HepG2 (cell line): ENCODE data around the gene RBM26. TPM values are rescaled to one million over a fixed set of nuclear protein-coding genes. Genes with fewer than 3 reads are reported as not detected.

Experiments
- ADNP ChIP-seq: sonication (generic); formaldehyde crosslinking; IDR thresholded peaks from 2 replicates; pipeline ENCODE4 v1.4.0; 2020; ENCODE audit warnings: missing genetic modification reagents
- ARNTL ChIP-seq: sonication (generic); formaldehyde crosslinking; IDR thresholded peaks from 2 replicates; pipeline ENCODE4 v1.4.0; 2020; ENCODE audit warnings: mild to moderate bottlenecking, missing genetic modification reagents
- CERS6 ChIP-seq: sonication (generic); formaldehyde crosslinking; IDR thresholded peaks from 2 replicates; pipeline ENCODE4 v1.5.0; 2020; ENCODE audit warnings: missing genetic modification reagents
- GLMP ChIP-seq: sonication (generic); formaldehyde crosslinking; IDR thresholded peaks from 2 replicates; pipeline ENCODE4 v1.9.0; 2021; ENCODE audit warnings: missing genetic modification reagents, mild to moderate bottlenecking, borderline replicate concordance
- MTF1 ChIP-seq: sonication (generic); formaldehyde crosslinking; IDR thresholded peaks from 2 replicates; pipeline ENCODE4 v1.5.0; 2020; ENCODE audit warnings: missing genetic modification reagents
- NFE2 ChIP-seq: sonication (generic); formaldehyde crosslinking; IDR thresholded peaks from 2 replicates; pipeline ENCODE4 v1.4.0; 2020; ENCODE audit warnings: missing genetic modification reagents
- NKX3-1 ChIP-seq: sonication (generic); formaldehyde crosslinking; IDR thresholded peaks from 2 replicates; pipeline ENCODE4 v1.5.0; 2020; ENCODE audit warnings: missing genetic modification reagents
- NR2F1 ChIP-seq, 2 experiments: fragments of 450-650 bp in 1 of 2; formaldehyde crosslinking in 1 of 2; IDR thresholded peaks; 2 replicates each; pipeline versions ENCODE4 v1.5.0 to v1.6.1; 2016 to 2020; ENCODE audit warnings: mild to moderate bottlenecking in 1 of 2, missing compliant biosample characterization in 1 of 2, missing genetic modification reagents in 1 of 2, moderate library complexity in 1 of 2
- REST ChIP-seq, 2 experiments: IDR thresholded peaks; 2 replicates each; pipeline ENCODE4 v1.6.1; 2011 to 2012; ENCODE audit warnings: low read length in 2 of 2, borderline replicate concordance in 1 of 2, low read depth in 1 of 2, mild to moderate bottlenecking in 1 of 2, moderate library complexity in 1 of 2
- ZNF12 ChIP-seq: sonication (generic); formaldehyde crosslinking; IDR thresholded peaks from 2 replicates; pipeline ENCODE4 v1.5.0; 2020; ENCODE audit warnings: missing genetic modification reagents
- ZNF724P ChIP-seq: sonication (generic); formaldehyde crosslinking; IDR thresholded peaks from 2 replicates; pipeline ENCODE4 v1.8.0; 2022; ENCODE audit warnings: missing genetic modification reagents, borderline replicate concordance
- ZNF773 ChIP-seq: sonication (generic); formaldehyde crosslinking; IDR thresholded peaks from 2 replicates; pipeline ENCODE4 v1.4.0; 2020; ENCODE audit warnings: missing genetic modification reagents, borderline replicate concordance
- ZNF788 ChIP-seq: sonication (generic); formaldehyde crosslinking; IDR thresholded peaks from 2 replicates; pipeline ENCODE4 v1.5.0; 2020; ENCODE audit warnings: mild to moderate bottlenecking, missing genetic modification reagents, borderline replicate concordance
- polyA plus RNA-seq, 8 experiments: library from polyadenylated mRNA; depleted of rRNA in 3 of 8; stranded (reverse) in 7 of 8; unstranded in 1 of 8; fragments of >200 nt; fragmentation: Illumina TruSeq in 4 of 8; extraction: Trizol in 4 of 8; gene quantifications; 2 replicates each; pipeline versions ENCODE4 v1.2.1 to v1.2.3, GENCODE V29; 2011 to 2016; ENCODE audit warnings: low read depth in 4 of 8, missing spikeins in 1 of 8, mixed read lengths in 1 of 8; ENCODE audit not compliant: insufficient read depth in 1 of 8
- total RNA-seq, 5 experiments: library from RNA; depleted of rRNA; stranded (reverse); fragments of >200 nt; fragmentation: Illumina TruSeq; extraction: Trizol; gene quantifications; 2 replicates each; pipeline ENCODE4 v1.2.3, GENCODE V29; 2016; ENCODE audit warnings: low read depth in 1 of 5
- TF ChIP-seq, protein P1 (sequence below): sonication (generic); formaldehyde crosslinking; conservative IDR thresholded peaks from 2 replicates; pipeline ENCODE4 v1.4.0; 2020; ENCODE audit warnings: missing genetic modification reagents
- TF ChIP-seq, protein P2 (sequence below): sonication (generic); formaldehyde crosslinking; IDR thresholded peaks from 2 replicates; pipeline ENCODE4 v1.9.0; 2021; ENCODE audit warnings: missing genetic modification reagents, borderline replicate concordance

The RBM26 gene
- total and polyA plus RNA-seq, 2 of the 13 experiments (the other 11 are each of a cell fraction or from before 2014, with no cell fraction given) = 19.4 to 34.4 TPM

DNA sequence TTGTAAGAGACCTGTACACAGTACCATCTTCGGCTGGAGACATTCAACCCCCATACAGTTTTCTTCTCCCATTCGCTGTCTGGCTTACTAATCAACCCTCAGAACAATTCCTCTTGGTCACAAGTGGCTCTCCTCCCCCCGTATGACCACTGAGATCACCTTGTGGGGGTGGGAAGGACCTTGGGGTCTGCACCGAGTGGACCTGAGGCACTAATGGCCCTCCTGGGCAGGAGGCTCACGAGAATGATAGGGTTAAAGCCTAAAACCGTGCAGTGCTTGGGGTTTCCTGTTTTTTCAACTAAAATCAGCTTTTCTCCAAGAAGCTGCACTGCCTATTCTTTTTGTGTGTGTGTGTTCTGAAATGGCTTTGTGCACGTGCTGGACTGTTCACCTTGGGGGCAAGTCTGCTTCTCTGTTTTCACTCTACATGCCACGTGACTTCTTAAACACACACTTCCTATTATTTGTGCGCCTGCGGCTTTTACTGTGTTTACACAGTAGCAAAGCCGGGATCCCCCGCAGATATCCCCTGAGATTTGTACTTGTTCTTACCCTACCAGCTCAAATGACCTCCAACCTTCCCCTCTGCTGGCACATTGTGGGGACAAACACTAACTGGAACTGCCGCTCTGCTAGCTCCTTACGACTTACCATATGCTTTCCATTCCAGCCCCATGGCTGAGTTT, 12.3 kb downstream of the RBM26 start (continued):
- TF ChIP-seq CERS6 (CRISPR knock-in tag) (no peak), ZNF724P (no peak), ARNTL (peak; percentile 82), ZNF788 (CRISPR knock-in tag) (no peak), GLMP (no peak), ZNF773 (no peak), REST (IDR thresholded peaks at IDR 0.05; ENCODE audit: borderline replicate concordance in 1 of 2, low read depth in 1 of 2, low read length in 2 of 2) (no peak), MTF1 (CRISPR knock-in tag) (no peak), NFE2 (CRISPR knock-in tag) (no peak), ZNF12 (CRISPR knock-in tag) (peak; percentile 53; the same call in 1 of the 2 replicates), ADNP (CRISPR knock-in tag) (no peak), NR2F1 (CRISPR knock-in tag; IDR thresholded peaks at IDR 0.05) (no peak), NKX3-1 (CRISPR knock-in tag) (no peak)
- TF ChIP-seq, protein P1, sequence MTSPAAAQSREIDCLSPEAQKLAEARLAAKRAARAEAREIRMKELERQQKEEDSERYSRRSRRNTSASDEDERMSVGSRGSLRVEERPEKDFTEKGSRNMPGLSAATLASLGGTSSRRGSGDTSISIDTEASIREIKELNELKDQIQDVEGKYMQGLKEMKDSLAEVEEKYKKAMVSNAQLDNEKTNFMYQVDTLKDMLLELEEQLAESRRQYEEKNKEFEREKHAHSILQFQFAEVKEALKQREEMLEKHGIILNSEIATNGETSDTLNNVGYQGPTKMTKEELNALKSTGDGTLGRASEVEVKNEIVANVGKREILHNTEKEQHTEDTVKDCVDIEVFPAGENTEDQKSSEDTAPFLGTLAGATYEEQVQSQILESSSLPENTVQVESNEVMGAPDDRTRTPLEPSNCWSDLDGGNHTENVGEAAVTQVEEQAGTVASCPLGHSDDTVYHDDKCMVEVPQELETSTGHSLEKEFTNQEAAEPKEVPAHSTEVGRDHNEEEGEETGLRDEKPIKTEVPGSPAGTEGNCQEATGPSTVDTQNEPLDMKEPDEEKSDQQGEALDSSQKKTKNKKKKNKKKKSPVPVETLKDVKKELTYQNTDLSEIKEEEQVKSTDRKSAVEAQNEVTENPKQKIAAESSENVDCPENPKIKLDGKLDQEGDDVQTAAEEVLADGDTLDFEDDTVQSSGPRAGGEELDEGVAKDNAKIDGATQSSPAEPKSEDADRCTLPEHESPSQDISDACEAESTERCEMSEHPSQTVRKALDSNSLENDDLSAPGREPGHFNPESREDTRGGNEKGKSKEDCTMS (CRISPR knock-in tag) = no peak
- TF ChIP-seq, protein P2, sequence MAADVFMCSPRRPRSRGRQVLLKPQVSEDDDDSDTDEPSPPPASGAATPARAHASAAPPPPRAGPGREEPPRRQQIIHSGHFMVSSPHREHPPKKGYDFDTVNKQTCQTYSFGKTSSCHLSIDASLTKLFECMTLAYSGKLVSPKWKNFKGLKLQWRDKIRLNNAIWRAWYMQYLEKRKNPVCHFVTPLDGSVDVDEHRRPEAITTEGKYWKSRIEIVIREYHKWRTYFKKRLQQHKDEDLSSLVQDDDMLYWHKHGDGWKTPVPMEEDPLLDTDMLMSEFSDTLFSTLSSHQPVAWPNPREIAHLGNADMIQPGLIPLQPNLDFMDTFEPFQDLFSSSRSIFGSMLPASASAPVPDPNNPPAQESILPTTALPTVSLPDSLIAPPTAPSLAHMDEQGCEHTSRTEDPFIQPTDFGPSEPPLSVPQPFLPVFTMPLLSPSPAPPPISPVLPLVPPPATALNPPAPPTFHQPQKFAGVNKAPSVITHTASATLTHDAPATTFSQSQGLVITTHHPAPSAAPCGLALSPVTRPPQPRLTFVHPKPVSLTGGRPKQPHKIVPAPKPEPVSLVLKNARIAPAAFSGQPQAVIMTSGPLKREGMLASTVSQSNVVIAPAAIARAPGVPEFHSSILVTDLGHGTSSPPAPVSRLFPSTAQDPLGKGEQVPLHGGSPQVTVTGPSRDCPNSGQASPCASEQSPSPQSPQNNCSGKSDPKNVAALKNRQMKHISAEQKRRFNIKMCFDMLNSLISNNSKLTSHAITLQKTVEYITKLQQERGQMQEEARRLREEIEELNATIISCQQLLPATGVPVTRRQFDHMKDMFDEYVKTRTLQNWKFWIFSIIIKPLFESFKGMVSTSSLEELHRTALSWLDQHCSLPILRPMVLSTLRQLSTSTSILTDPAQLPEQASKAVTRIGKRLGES (CRISPR knock-in tag) = no peak
